Transverse colon (tissue), 4 donors: ENCODE measurements around the gene CYP4F22. TPM values are rescaled to one million over a fixed set of nuclear protein-coding genes. Genes with fewer than 3 reads are reported as not detected.

Source experiments
- DNase-seq: peaks from one replicate; pipeline ENCODE4 v3.0.0-alpha.2; 2019
- H3K27ac ChIP-seq, 4 donors: fragments of 200-600 bp; sonication (generic); 2 replicates each; pipeline ENCODE4 v1.5.1; 2016 to 2018; ENCODE audit warnings: inconsistent platforms in 4 of 4
- H3K27me3 ChIP-seq: fragments of 200-600 bp; sonication (generic); 2 replicates; pipeline ENCODE4 v1.5.1; 2017; ENCODE audit warnings: inconsistent platforms
- H3K36me3 ChIP-seq, 4 donors: fragments of 200-600 bp; sonication (generic); 2 replicates each; pipeline ENCODE4 v1.5.1; 2017 to 2019; ENCODE audit warnings: inconsistent platforms in 4 of 4
- H3K4me1 ChIP-seq, 4 donors: fragments of 200-600 bp; sonication (generic); 2 replicates each; pipeline ENCODE4 v1.5.1; 2017 to 2020; ENCODE audit warnings: inconsistent platforms in 4 of 4
- H3K4me3 ChIP-seq, 4 donors: fragments of 200-600 bp; sonication (generic); 1 replicate in 1 of 4; 2 replicates in 3 of 4; pipeline versions ENCODE4 v1.5.1 to v1.6.1; 2017 to 2019; ENCODE audit warnings: inconsistent platforms in 4 of 4
- H3K9me3 ChIP-seq, 2 donors: fragments of 200-600 bp; sonication (generic); 2 replicates each; pipeline ENCODE4 v1.5.1; 2017 to 2019; ENCODE audit warnings: inconsistent platforms in 2 of 2
- CTCF ChIP-seq, 5 experiments: fragments of 200-600 bp in 3 of 5; fragments of 450-650 bp in 2 of 5; sonication (generic) in 3 of 5; IDR thresholded peaks; 1 replicate in 2 of 5; 2 replicates in 3 of 5; pipeline ENCODE4 v1.5.1; 2016 to 2017; ENCODE audit warnings: antibody characterized with exemption in 5 of 5, inconsistent platforms in 3 of 5, mild to moderate bottlenecking in 2 of 5, moderate library complexity in 1 of 5
- EP300 ChIP-seq: sonication (generic); formaldehyde crosslinking; IDR thresholded peaks from one replicate; pipeline ENCODE4 v1.6.1; 2017; ENCODE audit warnings: antibody characterized with exemption, low read depth
- POLR2A ChIP-seq: fragments of 450-650 bp; IDR thresholded peaks from one replicate; pipeline ENCODE4 v1.6.1; 2016; ENCODE audit warnings: antibody characterized with exemption, mild to moderate bottlenecking, moderate library complexity
- POLR2AphosphoS5 ChIP-seq, 3 donors: sonication (generic); formaldehyde crosslinking; IDR thresholded peaks; one replicate each; pipeline ENCODE4 v1.6.1; 2016; ENCODE audit warnings: antibody characterized with exemption in 3 of 3
- WGBS, 2 donors: methylation state at CpG; one replicate each; pipeline ENCODE4 v1.1.5; 2018; ENCODE audit warnings: low coverage in 1 of 2; 5-methylcytosine and 5-hydroxymethylcytosine counted together
- in situ Hi-C, 4 donors: fragments of 200-750 bp; cut with MboI; loops; one replicate each; pipeline versions ENCODE4 v1.15.0 to v1.15.1; 2017; ENCODE audit warnings: low sequenced_read_pairs in 3 of 4, low pct_ligation_motif_present in 1 of 4, low pct_unique_long_range_greater_than_20kb in 1 of 4
- intact Hi-C: fragments of 100-400 bp; cut with DNase I; formaldehyde crosslinking; loops from one replicate; pipeline ENCODE4 v1.15.1; 2023; ENCODE audit warnings: low total_unique reads
- total RNA-seq, 4 donors: library from RNA; depleted of rRNA; stranded (reverse); fragments of >200 nt; gene quantifications; one replicate each; pipeline ENCODE4 v1.1.0, GENCODE V29; 2016

Gene CYP4F22
- total RNA-seq, 4 donors from 2014 or later: not detected

- no peak overlapping the region for H3K4me3 ChIP-seq
- TF ChIP-seq EP300 (no peak), POLR2A (no peak), POLR2AphosphoS5 (IDR thresholded peaks at IDR 0.05) (no peak), CTCF (IDR thresholded peaks at IDR 0.05) (no peak)
- H3K4me1 ChIP-seq: no peaks in the 10 kb centered on the region
- H3K27ac ChIP-seq: no peak overlapping the region
- no peak for DNase-seq
- no peaks in the 10 kb centered on the region for H3K9me3 ChIP-seq
- no peaks in the 10 kb centered on the region for H3K36me3 ChIP-seq
- in situ Hi-C loops (no loop called here), intact Hi-C loops (no loop called here)
- 61 to 68% methylated on average over 5 to 6 of the region's 6 CpGs for WGBS, 2 donors
- peaks cover 20% of the 10 kb centered on the region for H3K27me3 ChIP-seq
Observed at GRCh38 chr19:15498910-15499309, 9.4 kb upstream of the CYP4F22 start.

GRCh38 chr19:15501596-15501995 lies 6.7 kb upstream of the CYP4F22 start:
- Histone ChIP-seq H3K4me3 (no peak overlapping the region), H3K27me3 (peaks cover 24% of the 10 kb centered on the region), H3K9me3 (no peaks in the 10 kb centered on the region), H3K36me3 (no peaks in the 10 kb centered on the region), H3K4me1 (no peaks in the 10 kb centered on the region), H3K27ac (no peak overlapping the region)
- 40 to 67% methylated on average over 1 of the region's 1 CpG for WGBS, 2 donors
- intact Hi-C loops: no loop called here
- in situ Hi-C loops: no loop called here
- TF ChIP-seq POLR2AphosphoS5 (IDR thresholded peaks at IDR 0.05): no peak
- no peak for TF ChIP-seq CTCF (IDR thresholded peaks at IDR 0.05)
- TF ChIP-seq POLR2A: no peak
- no peak for TF ChIP-seq EP300
- DNase-seq: no peak

- no peak for TF ChIP-seq CTCF (IDR thresholded peaks at IDR 0.05)
- H3K4me1 ChIP-seq: no peaks in the 10 kb centered on the region
- H3K9me3 ChIP-seq: no peaks in the 10 kb centered on the region
- intact Hi-C loops: no loop called here
- in situ Hi-C loops: no loop called here
- peaks cover 31% of the 10 kb centered on the region for H3K27me3 ChIP-seq
- no peak overlapping the region for H3K4me3 ChIP-seq
- DNase-seq: no peak
- H3K27ac ChIP-seq: no peak overlapping the region
- no peaks in the 10 kb centered on the region for H3K36me3 ChIP-seq
- 50% methylated on average over 1 of the region's 1 CpG; no CpG with 5 or more reads in 1 of the 2 donors for WGBS, 2 donors
Observed at GRCh38 chr19:15502264-15502663, 6.1 kb upstream of the CYP4F22 start.

- H3K27ac ChIP-seq: no peak overlapping the region
- no peaks in the 10 kb centered on the region for H3K36me3 ChIP-seq
- no peaks in the 10 kb centered on the region for H3K9me3 ChIP-seq
- peaks cover 0 to 7% (median 3%) of the 10 kb centered on the region in 4 donors for H3K4me1 ChIP-seq
- WGBS, 2 donors: 54% methylated on average over 5 of the region's 5 CpGs; no CpG with 5 or more reads in 1 of the 2 donors
- no peak for DNase-seq
- TF ChIP-seq POLR2AphosphoS5 (IDR thresholded peaks at IDR 0.05) (no peak), POLR2A (no peak), CTCF (IDR thresholded peaks at IDR 0.05) (no peak), EP300 (no peak)
- no peak overlapping the region for H3K4me3 ChIP-seq
- in situ Hi-C loops (no loop called here), intact Hi-C loops (no loop called here)
- H3K27me3 ChIP-seq: peaks cover 49% of the 10 kb centered on the region
Observed at GRCh38 chr19:15506074-15506571, 2.2 kb upstream of the CYP4F22 start.
